Right atrium auricular region (tissue), 2 donors: ENCODE results near the gene NLGN4X. TPM values are rescaled to one million over a fixed set of nuclear protein-coding genes. Genes with fewer than 3 reads are reported as not detected.

Source experiments
- DNase-seq: peaks from one replicate; pipeline ENCODE4 v3.0.0-alpha.2; 2019; ENCODE audit warnings: low spot score
- H3K27ac ChIP-seq, 2 donors: fragments of 200-600 bp; sonication (generic); 1 replicate in 1 of 2; 2 replicates in 1 of 2; pipeline ENCODE4 v1.5.1; 2016 to 2019
- H3K27me3 ChIP-seq, 2 donors: fragments of 200-600 bp; sonication (generic); one replicate each; pipeline versions ENCODE4 v1.5.1 to v1.6.0; 2017 to 2019
- H3K36me3 ChIP-seq: fragments of 200-600 bp; sonication (generic); one replicate; pipeline ENCODE4 v1.5.1; 2016
- H3K4me1 ChIP-seq, 2 donors: fragments of 200-600 bp; sonication (generic); one replicate each; pipeline versions ENCODE4 v1.5.1 to v1.6.0; 2017 to 2019
- H3K4me3 ChIP-seq, 2 donors: fragments of 200-600 bp; sonication (generic); 1 replicate in 1 of 2; 2 replicates in 1 of 2; pipeline ENCODE4 v1.5.1; 2017 to 2019; ENCODE audit warnings: mild to moderate bottlenecking in 1 of 2, moderate library complexity in 1 of 2
- H3K9me3 ChIP-seq, 2 donors: fragments of 200-600 bp; sonication (generic); one replicate each; pipeline ENCODE4 v1.5.1; 2019
- total RNA-seq, 2 donors: library from RNA; depleted of rRNA; stranded (reverse); fragments of >200 nt; gene quantifications; one replicate each; pipeline ENCODE4 v1.1.0, GENCODE V29; 2016
- TF ChIP-seq, protein P1 (sequence below), 2 donors: fragments of 200-600 bp; sonication (generic); IDR thresholded peaks; one replicate each; pipeline ENCODE4 v1.5.1; 2019; ENCODE audit warnings: antibody characterized with exemption in 2 of 2

NLGN4X gene
- total RNA-seq, 2 donors from 2014 or later, result 4.2 to 6.1 TPM

DNA sequence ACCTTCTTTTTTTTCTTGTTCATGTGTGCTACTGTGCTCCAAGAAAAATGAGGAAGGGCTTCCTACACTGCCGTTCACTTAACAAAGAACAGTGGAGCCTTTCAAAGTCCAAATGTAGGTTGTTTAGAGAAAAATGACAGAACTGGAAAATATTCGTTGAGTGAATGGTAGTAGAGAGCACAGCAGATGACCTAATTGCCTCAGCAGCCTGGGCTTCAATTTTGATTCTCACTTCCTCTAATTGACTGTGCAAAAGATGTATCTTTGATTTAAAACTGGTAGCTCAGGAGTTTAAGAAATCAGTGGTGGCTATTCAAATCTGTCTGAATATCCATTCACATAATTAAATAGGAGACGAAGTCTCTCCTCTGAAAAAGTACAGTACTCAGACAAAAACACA lies 5.2 kb downstream of the NLGN4X start:
- TF ChIP-seq, protein P1, sequence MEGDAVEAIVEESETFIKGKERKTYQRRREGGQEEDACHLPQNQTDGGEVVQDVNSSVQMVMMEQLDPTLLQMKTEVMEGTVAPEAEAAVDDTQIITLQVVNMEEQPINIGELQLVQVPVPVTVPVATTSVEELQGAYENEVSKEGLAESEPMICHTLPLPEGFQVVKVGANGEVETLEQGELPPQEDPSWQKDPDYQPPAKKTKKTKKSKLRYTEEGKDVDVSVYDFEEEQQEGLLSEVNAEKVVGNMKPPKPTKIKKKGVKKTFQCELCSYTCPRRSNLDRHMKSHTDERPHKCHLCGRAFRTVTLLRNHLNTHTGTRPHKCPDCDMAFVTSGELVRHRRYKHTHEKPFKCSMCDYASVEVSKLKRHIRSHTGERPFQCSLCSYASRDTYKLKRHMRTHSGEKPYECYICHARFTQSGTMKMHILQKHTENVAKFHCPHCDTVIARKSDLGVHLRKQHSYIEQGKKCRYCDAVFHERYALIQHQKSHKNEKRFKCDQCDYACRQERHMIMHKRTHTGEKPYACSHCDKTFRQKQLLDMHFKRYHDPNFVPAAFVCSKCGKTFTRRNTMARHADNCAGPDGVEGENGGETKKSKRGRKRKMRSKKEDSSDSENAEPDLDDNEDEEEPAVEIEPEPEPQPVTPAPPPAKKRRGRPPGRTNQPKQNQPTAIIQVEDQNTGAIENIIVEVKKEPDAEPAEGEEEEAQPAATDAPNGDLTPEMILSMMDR (IDR thresholded peaks at IDR 0.05), result no peak
- Histone ChIP-seq H3K9me3 (no peaks in the 10 kb centered on the region), H3K27ac (no peak overlapping the region), H3K4me3 (no peak overlapping the region), H3K36me3 (no peaks in the 10 kb centered on the region), H3K27me3 (peaks cover 0 to 23% of the 10 kb centered on the region in 2 donors), H3K4me1 (peaks cover 0 to 10% of the 10 kb centered on the region in 2 donors)
- no peak for DNase-seq

DNA sequence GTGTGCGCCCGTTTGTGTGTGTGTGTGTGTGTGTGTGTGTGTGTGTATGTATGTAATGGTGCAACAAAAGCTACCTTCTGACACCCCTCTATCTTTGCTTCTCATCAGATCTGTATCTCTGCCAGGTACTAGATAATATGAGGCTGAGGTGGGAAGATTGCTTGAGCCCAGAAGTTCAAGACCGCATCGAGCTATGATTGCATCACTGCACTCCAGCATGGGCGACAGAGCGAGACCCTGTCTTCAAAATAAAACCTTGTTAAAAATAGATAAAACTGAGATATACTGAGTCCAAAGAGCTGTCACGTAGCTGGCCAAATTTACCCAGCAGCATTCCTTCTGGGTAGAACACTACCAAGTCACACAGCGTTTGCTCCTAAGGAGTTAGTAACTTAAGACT lies 18.4 kb downstream of the NLGN4X start:
- Histone ChIP-seq H3K4me1 (no peaks in the 10 kb centered on the region), H3K27ac (no peak overlapping the region), H3K9me3 (no peaks in the 10 kb centered on the region), H3K27me3 (no peaks in the 10 kb centered on the region), H3K4me3 (no peak overlapping the region), H3K36me3 (no peaks in the 10 kb centered on the region)
- TF ChIP-seq, protein P1 (IDR thresholded peaks at IDR 0.05), result no peak
- DNase-seq, result no peak

DNA sequence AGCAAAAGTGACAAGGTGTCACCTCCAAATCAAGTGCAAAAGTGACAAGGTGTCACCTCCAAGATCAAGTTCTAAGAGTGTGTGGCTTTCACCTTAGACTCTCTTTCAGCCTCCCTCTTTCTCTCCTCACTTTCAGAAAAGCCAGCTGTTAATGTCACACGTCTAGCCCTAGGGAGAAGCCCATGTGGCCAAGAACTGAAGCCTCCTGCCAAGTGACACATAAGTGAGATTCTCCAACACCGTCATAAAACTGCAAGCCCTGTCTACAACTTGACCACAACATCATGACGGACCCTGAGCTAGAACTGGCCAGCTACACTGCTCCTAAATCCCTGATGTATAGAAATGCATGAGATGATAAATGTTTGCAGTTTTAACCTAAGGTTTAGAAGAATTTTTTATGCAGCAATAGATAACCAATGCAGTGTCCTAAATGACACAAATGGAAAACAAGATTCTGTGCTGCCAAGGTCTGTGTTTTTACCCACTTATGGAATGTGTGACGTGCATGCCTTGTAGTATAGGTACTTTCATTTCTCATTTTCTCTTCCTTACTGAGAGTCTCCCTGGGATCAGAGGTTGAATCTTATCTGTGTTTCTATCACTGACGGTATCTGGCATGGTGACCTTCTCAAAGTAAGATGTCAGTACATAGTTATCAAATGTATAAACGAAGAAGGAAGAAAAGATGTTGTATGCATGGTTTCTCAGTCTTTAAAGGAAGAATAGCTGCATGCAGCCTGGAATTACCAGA lies 25.0 kb downstream of the NLGN4X start:
- TF ChIP-seq, protein P1 (IDR thresholded peaks at IDR 0.05), result no peak
- Histone ChIP-seq H3K4me1 (no peaks in the 10 kb centered on the region), H3K9me3 (no peaks in the 10 kb centered on the region), H3K4me3 (no peak overlapping the region), H3K27me3 (no peaks in the 10 kb centered on the region), H3K36me3 (no peaks in the 10 kb centered on the region), H3K27ac (no peak overlapping the region)
- DNase-seq, result no peak

DNA sequence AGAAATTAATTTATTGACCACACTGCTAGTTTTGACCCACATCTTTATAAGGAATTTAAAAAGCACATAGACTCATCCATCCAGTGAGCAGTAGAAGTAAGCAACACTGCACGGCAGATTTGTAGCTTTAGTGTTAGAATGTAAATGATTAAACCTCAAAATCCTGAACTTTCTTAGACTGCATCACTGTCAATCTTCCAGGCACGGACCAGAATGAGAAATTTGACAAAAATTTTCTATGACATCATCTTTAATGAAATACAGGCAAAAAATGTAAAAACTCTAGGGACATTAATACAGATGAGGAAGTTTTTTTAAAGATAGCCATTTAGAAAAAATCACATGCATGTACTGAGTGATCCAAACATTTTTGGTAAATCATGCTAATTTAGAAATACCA lies 29.2 kb downstream of the NLGN4X start:
- Histone ChIP-seq H3K4me3 (no peak overlapping the region), H3K4me1 (no peaks in the 10 kb centered on the region), H3K27ac (no peak overlapping the region), H3K36me3 (no peaks in the 10 kb centered on the region), H3K9me3 (no peaks in the 10 kb centered on the region), H3K27me3 (no peaks in the 10 kb centered on the region)
- DNase-seq, result no peak
- TF ChIP-seq, protein P1 (IDR thresholded peaks at IDR 0.05), result no peak

DNA sequence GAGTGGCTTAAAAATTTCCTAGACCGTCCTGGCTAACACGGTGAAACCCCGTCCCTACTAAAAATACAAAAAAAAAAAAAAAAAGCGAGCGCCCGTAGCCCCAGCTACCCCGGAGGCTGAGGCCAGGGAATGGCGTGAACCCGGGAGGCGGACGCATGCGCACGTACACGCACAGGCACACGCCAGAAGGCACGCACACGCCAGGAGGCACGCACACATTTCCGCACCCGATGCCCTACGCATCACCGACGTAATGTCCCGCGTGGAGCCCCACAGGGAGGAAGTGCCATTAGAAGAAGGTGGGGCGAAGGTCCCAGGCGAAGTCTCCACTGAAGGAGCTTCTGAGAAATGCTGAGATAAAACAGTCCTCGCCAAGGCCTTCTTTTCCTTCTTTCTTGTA lies 41.4 kb downstream of the NLGN4X start:
- no peak overlapping the region for H3K4me3 ChIP-seq
- no peaks in the 10 kb centered on the region for H3K27me3 ChIP-seq
- H3K27ac ChIP-seq, result no peak overlapping the region
- no peaks in the 10 kb centered on the region for H3K36me3 ChIP-seq
- no peaks in the 10 kb centered on the region for H3K9me3 ChIP-seq
- TF ChIP-seq, protein P1 (IDR thresholded peaks at IDR 0.05), result no peak
- H3K4me1 ChIP-seq, result no peaks in the 10 kb centered on the region
- DNase-seq, result no peak
